Measurements from ENCODE around the gene SMOC2. TPM values are rescaled to one million over a fixed set of nuclear protein-coding genes. Genes with fewer than 3 reads are reported as not detected.
"Not testable (repeated sequence)": the region's sequence is repeated elsewhere in the genome, so short reads cannot be mapped to it uniquely, and the experiment has no call there.

SMOC2 gene
- total RNA-seq, 1 experiment from 2014 or later, result 0.05 TPM

DNA sequence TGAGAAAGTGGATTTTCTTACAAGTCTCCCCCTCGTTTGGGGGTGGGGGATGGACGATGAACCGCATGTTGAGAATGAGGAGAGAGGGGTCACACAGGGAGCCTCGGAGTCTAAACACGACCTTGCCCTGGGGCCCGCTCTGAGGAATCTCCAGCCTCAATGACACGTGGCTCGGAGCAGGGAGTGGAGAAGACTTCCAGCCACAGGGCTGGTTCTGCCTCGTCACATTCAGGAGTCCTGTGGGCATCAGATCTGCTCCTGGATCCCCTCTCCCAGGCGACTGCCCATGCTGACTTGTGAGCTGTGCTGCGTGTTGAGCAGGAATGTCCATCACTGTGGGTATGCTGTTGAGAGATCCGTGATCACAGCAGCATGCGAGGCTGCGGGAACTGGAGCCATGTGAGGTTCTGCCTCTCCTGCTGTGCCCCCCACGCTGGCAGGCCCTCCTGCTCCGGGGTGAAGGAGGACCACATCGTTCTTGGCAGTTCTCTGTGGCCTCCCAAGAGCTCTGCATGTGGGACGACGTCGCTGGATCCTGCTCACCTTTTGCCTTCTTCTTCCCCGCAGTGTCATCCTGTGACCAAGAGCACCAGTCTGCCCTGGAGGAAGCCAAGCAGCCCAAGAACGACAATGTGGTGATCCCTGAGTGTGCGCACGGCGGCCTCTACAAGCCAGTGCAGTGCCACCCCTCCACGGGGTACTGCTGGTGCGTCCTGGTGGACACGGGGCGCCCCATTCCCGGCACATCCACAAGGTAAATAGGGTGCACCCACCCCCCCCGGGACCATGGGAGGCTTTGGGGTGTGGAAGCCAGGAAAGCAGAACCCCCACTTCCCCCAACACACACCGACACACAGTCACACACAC lies 157.5 kb downstream of the SMOC2 start:
- no peak for DNase-seq (ENCODE audit: low read depth, low spot score)

GRCh38 chr6:168599118-168599494 lies 158.1 kb downstream of the SMOC2 start:
- in situ Hi-C loops (cut with HindIII; ENCODE audit: low pct_unique_long_range_greater_than_20kb, low sequenced_read_pairs), result no loop called here
- DNase-seq (ENCODE audit: low read depth, low spot score), result no peak

More for the DNA sequence above, 157.5 kb downstream of the SMOC2 start:
- in situ Hi-C loops (cut with HindIII; ENCODE audit: low pct_unique_long_range_greater_than_20kb, low sequenced_read_pairs), result no loop called here

DNA sequence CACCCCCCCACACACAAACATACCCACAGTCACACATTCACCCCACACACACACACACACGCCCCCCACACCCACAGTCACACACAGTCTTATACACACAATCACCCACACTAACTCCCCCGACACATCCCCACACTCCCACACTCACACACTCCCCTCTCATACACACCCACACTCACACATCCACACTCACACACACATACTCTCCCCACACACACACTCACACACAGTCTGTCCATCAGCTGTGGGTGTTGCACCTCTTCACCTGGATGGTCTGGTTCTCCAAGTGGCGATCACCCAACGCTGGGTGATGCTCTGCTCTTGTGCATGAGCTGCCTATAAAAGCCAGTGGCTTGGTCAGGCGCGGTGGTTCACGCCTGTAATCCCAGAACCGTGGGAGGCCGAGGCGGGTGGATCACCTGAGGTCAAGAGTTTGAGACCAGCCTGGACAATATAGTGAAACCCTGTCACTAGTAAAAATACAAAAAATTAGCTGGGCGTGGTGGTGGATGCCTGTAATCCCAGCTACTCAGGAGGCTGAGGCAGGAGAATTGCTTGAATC lies 158.9 kb downstream of the SMOC2 start:
- no peak for DNase-seq (ENCODE audit: low read depth, low spot score)
- in situ Hi-C loops (cut with HindIII; ENCODE audit: low pct_unique_long_range_greater_than_20kb, low sequenced_read_pairs), result no loop called here

- DNase-seq (ENCODE audit: low read depth, low spot score), result no peak
- in situ Hi-C loops (cut with HindIII; ENCODE audit: low pct_unique_long_range_greater_than_20kb, low sequenced_read_pairs), result no loop called here
These were observed 159.4 kb downstream of the SMOC2 start for GRCh38 chr6:168600381-168600780.

GRCh38 chr6:168601111-168601510 lies 160.1 kb downstream of the SMOC2 start:
- in situ Hi-C loops (cut with HindIII; ENCODE audit: low pct_unique_long_range_greater_than_20kb, low sequenced_read_pairs), result no loop called here
- DNase-seq (ENCODE audit: low read depth, low spot score), result no peak

- no peak for DNase-seq (ENCODE audit: low read depth, low spot score)
- in situ Hi-C loops (cut with HindIII; ENCODE audit: low pct_unique_long_range_greater_than_20kb, low sequenced_read_pairs), result no loop called here
These were observed 160.6 kb downstream of the SMOC2 start for GRCh38 chr6:168601546-168601945.

GRCh38 chr6:168602576-168602975 lies 161.6 kb downstream of the SMOC2 start:
- in situ Hi-C loops (cut with HindIII; ENCODE audit: low pct_unique_long_range_greater_than_20kb, low sequenced_read_pairs), result no loop called here

GRCh38 chr6:168603234-168603633 lies 162.2 kb downstream of the SMOC2 start:
- DNase-seq (ENCODE audit: low read depth, low spot score), result no peak
- in situ Hi-C loops (cut with HindIII; ENCODE audit: low pct_unique_long_range_greater_than_20kb, low sequenced_read_pairs), result no loop called here

More at GRCh38 chr6:168602576-168602975, 161.6 kb downstream of the SMOC2 start:
- DNase-seq (ENCODE audit: low read depth, low spot score), result no peak

DNA sequence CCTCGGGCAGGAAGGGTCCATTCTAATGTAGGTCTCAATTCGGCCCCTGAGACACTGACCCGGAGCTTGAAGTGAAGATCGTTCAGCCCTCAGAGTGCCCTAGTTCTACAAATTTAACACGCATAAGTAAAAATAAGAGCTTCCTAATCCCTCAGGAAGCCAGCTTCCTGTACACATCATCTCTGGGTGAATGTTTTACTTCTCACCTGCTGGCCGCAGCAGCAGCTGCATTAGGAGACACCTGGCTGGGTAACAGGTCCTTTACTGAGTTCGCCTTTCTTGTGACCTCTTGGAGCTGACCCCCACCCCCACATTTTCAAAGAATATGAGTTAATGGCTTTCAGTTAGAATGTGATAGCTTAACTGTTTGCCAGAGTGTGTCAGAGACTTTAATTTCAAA lies 165.0 kb downstream of the SMOC2 start:
- DNase-seq (ENCODE audit: low read depth, low spot score), result no peak
- in situ Hi-C loops (cut with HindIII; ENCODE audit: low pct_unique_long_range_greater_than_20kb, low sequenced_read_pairs), result no loop called here

GRCh38 chr6:168606722-168607121 lies 165.7 kb downstream of the SMOC2 start:
- DNase-seq (ENCODE audit: low read depth, low spot score), result no peak
- in situ Hi-C loops (cut with HindIII; ENCODE audit: low pct_unique_long_range_greater_than_20kb, low sequenced_read_pairs), result no loop called here

- DNase-seq (ENCODE audit: low read depth, low spot score), result no peak
- in situ Hi-C loops (cut with HindIII; ENCODE audit: low pct_unique_long_range_greater_than_20kb, low sequenced_read_pairs), result no loop called here
These were observed 166.5 kb downstream of the SMOC2 start for GRCh38 chr6:168607272-168608112.

GRCh38 chr6:168608113-168608400 lies 167.1 kb downstream of the SMOC2 start:
- no peak for DNase-seq (ENCODE audit: low read depth, low spot score)
- in situ Hi-C loops (cut with HindIII; ENCODE audit: low pct_unique_long_range_greater_than_20kb, low sequenced_read_pairs), result no loop called here

DNA sequence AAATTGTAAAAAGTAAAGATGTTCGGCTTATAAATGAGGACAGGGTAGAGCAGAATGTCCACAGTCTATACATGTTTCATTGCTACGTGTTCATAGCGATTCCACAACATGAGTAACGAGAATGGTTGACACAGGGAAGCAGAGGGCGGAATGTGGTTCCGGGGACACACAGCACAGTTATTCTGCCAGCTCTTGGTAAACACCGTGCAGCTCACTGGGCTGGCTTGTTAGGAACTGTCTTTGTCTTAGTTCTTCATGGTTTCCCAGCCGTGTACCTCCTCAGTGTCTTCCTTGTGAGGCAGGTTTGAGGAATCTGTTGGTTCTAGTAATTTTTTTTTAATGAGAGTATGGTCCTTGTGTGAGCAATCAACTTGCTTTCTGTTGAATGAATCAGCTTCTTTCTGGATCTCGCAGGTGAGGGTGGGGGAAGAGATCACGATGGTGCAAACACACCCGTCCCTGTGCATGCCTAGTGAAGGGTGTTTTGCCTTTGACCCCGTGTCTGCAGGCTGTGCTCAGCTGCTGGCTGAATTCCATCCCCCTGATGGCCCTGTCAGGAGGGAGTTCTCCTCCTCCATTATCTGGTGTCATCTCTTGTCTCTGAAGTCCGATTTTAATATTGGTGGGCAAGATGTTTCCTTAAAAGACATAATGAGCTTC lies 168.2 kb downstream of the SMOC2 start:
- DNase-seq (ENCODE audit: low read depth, low spot score), result no peak
- in situ Hi-C loops (cut with HindIII; ENCODE audit: low pct_unique_long_range_greater_than_20kb, low sequenced_read_pairs), result no loop called here

- no peak for DNase-seq (ENCODE audit: low read depth, low spot score)
- in situ Hi-C loops (cut with HindIII; ENCODE audit: low pct_unique_long_range_greater_than_20kb, low sequenced_read_pairs), result no loop called here
These were observed 169.0 kb downstream of the SMOC2 start for GRCh38 chr6:168609914-168610490.

DNA sequence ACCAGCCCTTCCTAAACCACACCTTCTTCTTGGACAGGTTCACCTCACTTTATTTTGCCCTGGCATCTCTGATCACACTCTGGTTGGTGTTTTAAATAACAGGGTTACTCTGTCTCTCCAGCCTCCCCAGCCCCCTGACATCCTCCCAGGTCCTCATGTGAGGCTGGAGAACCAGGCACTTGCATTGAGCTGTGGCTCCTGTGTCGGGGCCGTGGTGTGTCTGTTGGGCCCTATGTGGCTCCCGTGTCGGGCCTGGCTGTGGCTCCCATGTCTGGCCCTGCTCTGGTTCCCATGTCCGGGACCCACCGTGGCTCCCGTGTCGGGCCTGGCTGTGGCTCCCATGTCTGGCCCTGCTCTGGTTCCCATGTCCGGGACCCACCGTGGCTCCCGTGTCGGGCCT lies 170.0 kb downstream of the SMOC2 start:
- in situ Hi-C loops (cut with HindIII; ENCODE audit: low pct_unique_long_range_greater_than_20kb, low sequenced_read_pairs); DNase-seq (ENCODE audit: low read depth, low spot score): not testable (repeated sequence)

DNA sequence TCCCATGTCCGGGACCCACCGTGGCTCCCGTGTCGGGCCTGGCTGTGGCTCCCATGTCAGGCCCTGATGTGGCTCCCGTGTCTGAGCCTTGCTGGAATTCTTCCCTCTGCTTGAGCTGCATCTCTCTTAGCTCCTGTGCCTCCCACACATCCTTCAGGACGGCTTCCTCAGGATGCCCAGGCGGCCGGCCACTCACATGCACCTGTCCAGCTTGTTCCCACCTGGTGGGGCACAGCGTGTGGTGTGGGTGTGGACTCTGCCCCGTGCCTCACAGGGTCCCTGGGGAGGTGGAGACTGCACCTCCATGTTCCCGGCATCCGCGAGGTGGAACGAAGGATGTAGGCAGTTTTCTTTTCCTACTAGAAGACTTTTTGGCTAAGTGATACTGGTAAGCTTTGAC lies 170.7 kb downstream of the SMOC2 start:
- in situ Hi-C loops (cut with HindIII; ENCODE audit: low pct_unique_long_range_greater_than_20kb, low sequenced_read_pairs), result no loop called here
- DNase-seq (ENCODE audit: low read depth, low spot score), result no peak

GRCh38 chr6:168612586-168612985 lies 171.6 kb downstream of the SMOC2 start:
- in situ Hi-C loops (cut with HindIII; ENCODE audit: low pct_unique_long_range_greater_than_20kb, low sequenced_read_pairs), result no loop called here
- no peak for DNase-seq (ENCODE audit: low read depth, low spot score)

GRCh38 chr6:168615837-168616236 lies 174.9 kb downstream of the SMOC2 start:
- in situ Hi-C loops (cut with HindIII; ENCODE audit: low pct_unique_long_range_greater_than_20kb, low sequenced_read_pairs), result no loop called here
- no peak for DNase-seq (ENCODE audit: low read depth, low spot score)

Measured in SK-MEL-5 (cell line).